GM23338 (cell line): ENCODE results near the gene TRPM3. TPM values are rescaled to one million over a fixed set of nuclear protein-coding genes. Genes with fewer than 3 reads are reported as not detected.
"Not testable (repeated sequence)": the region's sequence is repeated elsewhere in the genome, so short reads cannot be mapped to it uniquely, and the experiment has no call there.

Source experiments
- ATAC-seq: fragments of 200-7000 bp; cut with Tn5 transposase; 3 replicates; pipeline ENCODE4 v1.9.1; 2020
- DNase-seq: peaks from one replicate; pipeline ENCODE4 v3.0.0-alpha.2; 2015; ENCODE audit warnings: low spot score
- H2AFZ ChIP-seq: fragments of 200-600 bp; sonication (generic); 2 replicates; pipeline ENCODE4 v1.8.0; 2016; ENCODE audit warnings: antibody characterized with exemption, mild to moderate bottlenecking, moderate library complexity
- H3F3A ChIP-seq: fragments of 200-600 bp; sonication (generic); replicated peaks from 2 replicates; pipeline ENCODE4 v1.8.0; 2017; ENCODE audit warnings: antibody characterized with exemption, mixed run types, low read depth
- H3K27ac ChIP-seq: fragments of 200-600 bp; sonication (generic); 2 replicates; pipeline ENCODE4 v1.6.1; 2016; ENCODE audit warnings: low read depth
- H3K27me3 ChIP-seq: fragments of 200-600 bp; sonication (generic); 2 replicates; pipeline ENCODE4 v1.8.0; 2016; ENCODE audit warnings: mild to moderate bottlenecking, mixed run types, moderate library complexity; ENCODE audit not compliant: insufficient read depth
- H3K36me3 ChIP-seq: fragments of 200-600 bp; sonication (generic); 2 replicates; pipeline ENCODE4 v1.8.0; 2016; ENCODE audit warnings: mild to moderate bottlenecking; ENCODE audit not compliant: insufficient read depth
- H3K4me1 ChIP-seq: fragments of 200-600 bp; sonication (generic); 2 replicates; pipeline ENCODE4 v1.8.0; 2016; ENCODE audit warnings: mild to moderate bottlenecking, moderate library complexity; ENCODE audit not compliant: insufficient read depth
- H3K4me2 ChIP-seq: fragments of 200-600 bp; sonication (generic); 2 replicates; pipeline ENCODE4 v1.7.1; 2017; ENCODE audit warnings: mixed run types
- H3K4me3 ChIP-seq: fragments of 200-600 bp; sonication (generic); 2 replicates; pipeline ENCODE4 v1.6.1; 2016; ENCODE audit warnings: mixed run types
- H3K79me2 ChIP-seq: fragments of 200-600 bp; sonication (generic); replicated peaks from 2 replicates; pipeline ENCODE4 v1.8.0; 2017; ENCODE audit warnings: mild to moderate bottlenecking; ENCODE audit not compliant: insufficient read depth
- H3K9me2 ChIP-seq: fragments of 200-600 bp; sonication (generic); 2 replicates; pipeline ENCODE4 v1.8.0; 2017; ENCODE audit not compliant: insufficient read depth
- H4K20me1 ChIP-seq: fragments of 200-600 bp; sonication (generic); replicated peaks from 2 replicates; pipeline ENCODE4 v1.8.0; 2017; ENCODE audit warnings: mild to moderate bottlenecking; ENCODE audit not compliant: insufficient read depth
- H3K27ac Mint-ChIP-seq: 2 replicates; pipeline ENCODE4 v1.8.0; 2020; ENCODE audit warnings: inconsistent platforms, mild to moderate bottlenecking, moderate library complexity, mixed read lengths
- H3K27me3 Mint-ChIP-seq: 3 replicates; pipeline ENCODE4 v1.8.0; 2022; ENCODE audit warnings: low read depth, mild to moderate bottlenecking, moderate library complexity, mixed read lengths, inconsistent platforms; ENCODE audit not compliant: insufficient read depth, poor library complexity
- H3K36me3 Mint-ChIP-seq: 3 replicates; pipeline ENCODE4 v1.8.0; 2021; ENCODE audit warnings: low read depth, mild to moderate bottlenecking, inconsistent platforms, moderate library complexity, mixed read lengths
- H3K4me1 Mint-ChIP-seq: 3 replicates; pipeline ENCODE4 v1.8.0; 2020; ENCODE audit warnings: mild to moderate bottlenecking, inconsistent platforms, mixed read lengths
- H3K4me3 Mint-ChIP-seq: 3 replicates; pipeline ENCODE4 v1.8.0; 2021; ENCODE audit warnings: moderate library complexity, mild to moderate bottlenecking, inconsistent platforms, mixed read lengths
- H3K9me3 Mint-ChIP-seq: 3 replicates; pipeline ENCODE4 v1.8.0; 2020; ENCODE audit warnings: moderate library complexity, mild to moderate bottlenecking, inconsistent platforms, mixed read lengths
- CREB1 ChIP-seq: fragments of 250-450 bp; sonication (Bioruptor Pico); IDR thresholded peaks from 2 replicates; pipeline ENCODE4 v1.5.0; 2020; ENCODE audit warnings: low read depth, mild to moderate bottlenecking, moderate library complexity
- EZH2phosphoT487 ChIP-seq: fragments of 200-600 bp; sonication (generic); IDR thresholded peaks from one replicate; pipeline ENCODE4 v1.8.1; 2018; ENCODE audit warnings: antibody characterized with exemption; ENCODE audit not compliant: unreplicated experiment
- JUNB ChIP-seq: IDR thresholded peaks from one replicate; pipeline ENCODE4 v1.6.1; 2016; ENCODE audit warnings: antibody characterized with exemption; ENCODE audit not compliant: unreplicated experiment
- NANOG ChIP-seq: IDR thresholded peaks from 2 replicates; pipeline ENCODE4 v1.6.1; 2016; ENCODE audit warnings: antibody characterized with exemption, borderline replicate concordance
- POLR2AphosphoS5 ChIP-seq: IDR thresholded peaks from 2 replicates; pipeline ENCODE4 v1.6.1; 2016; ENCODE audit warnings: antibody characterized with exemption, low read depth
- STAT1 ChIP-seq: IDR thresholded peaks from one replicate; pipeline ENCODE4 v1.6.1; 2016; ENCODE audit warnings: antibody characterized with exemption; ENCODE audit not compliant: unreplicated experiment
- polyA plus RNA-seq: library from polyadenylated mRNA; unstranded; fragments of >200 nt; fragmentation: Nextera tagmentation; extraction: Ambion mirVana; gene quantifications from 2 replicates; pipeline ENCODE4 v1.2.1, GENCODE V29; 2016
- total RNA-seq: library from RNA; depleted of rRNA; stranded (reverse); fragments of >200 nt; shearing (Covaris generic); gene quantifications from 2 replicates; pipeline ENCODE4 v1.2.3, GENCODE V29; 2014
- TF ChIP-seq, protein P1 (sequence below): IDR thresholded peaks from one replicate; pipeline ENCODE4 v1.6.1; 2018; ENCODE audit warnings: antibody characterized with exemption; ENCODE audit not compliant: unreplicated experiment
- TF ChIP-seq, protein P2 (sequence below): fragments of 250-450 bp; sonication (Bioruptor Pico); IDR thresholded peaks from 2 replicates; pipeline ENCODE4 v1.5.0; 2020; ENCODE audit warnings: mild to moderate bottlenecking, moderate library complexity
- TF ChIP-seq, protein P3 (sequence below): IDR thresholded peaks from 2 replicates; pipeline ENCODE4 v1.6.1; 2016; ENCODE audit warnings: antibody characterized with exemption
- TF ChIP-seq, protein P4 (sequence below), 2 experiments: fragments of 200-600 bp in 1 of 2; sonication (generic) in 1 of 2; conservative IDR thresholded peaks; 2 replicates each; pipeline versions ENCODE4 v1.5.1 to v1.6.1; 2016 to 2017; ENCODE audit warnings: antibody characterized with exemption in 2 of 2, low read depth in 2 of 2, mild to moderate bottlenecking in 2 of 2, moderate library complexity in 1 of 2

TRPM3 gene
- total and polyA plus RNA-seq, 2 experiments from 2014 or later, result 2.8 to 8.2 TPM

DNA sequence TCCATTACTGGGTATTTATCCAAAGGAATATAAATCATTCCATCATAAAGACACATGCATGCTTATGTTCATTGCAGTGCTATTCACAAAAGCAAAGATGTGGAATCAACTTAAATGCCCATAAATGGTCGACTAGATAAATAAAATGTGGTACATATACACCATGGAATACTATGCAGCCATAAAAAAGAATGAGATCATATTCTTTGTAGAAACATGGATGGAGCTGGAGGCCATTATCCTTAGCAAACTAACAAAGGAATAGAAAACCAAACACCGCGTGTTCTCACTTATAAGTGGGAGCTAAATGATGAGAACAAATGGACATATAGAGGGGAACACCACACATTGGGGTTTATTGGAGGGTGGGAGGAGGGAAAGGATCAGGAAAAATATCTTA is 155.0 kb downstream of the TRPM3 start:
- not testable (repeated sequence) for H3K79me2 ChIP-seq, ATAC-seq, H3K9me2 ChIP-seq, H3K4me3 ChIP-seq, H3K36me3 ChIP-seq, H2AFZ ChIP-seq, H3K36me3 Mint-ChIP-seq, H3K4me1 Mint-ChIP-seq, DNase-seq, H3K4me3 Mint-ChIP-seq, H3K27me3 ChIP-seq, H3K4me1 ChIP-seq, H3K9me3 Mint-ChIP-seq, H3K27me3 Mint-ChIP-seq, H3K27ac ChIP-seq, H3K27ac Mint-ChIP-seq, H3K4me2 ChIP-seq, H3F3A ChIP-seq, H4K20me1 ChIP-seq

DNA sequence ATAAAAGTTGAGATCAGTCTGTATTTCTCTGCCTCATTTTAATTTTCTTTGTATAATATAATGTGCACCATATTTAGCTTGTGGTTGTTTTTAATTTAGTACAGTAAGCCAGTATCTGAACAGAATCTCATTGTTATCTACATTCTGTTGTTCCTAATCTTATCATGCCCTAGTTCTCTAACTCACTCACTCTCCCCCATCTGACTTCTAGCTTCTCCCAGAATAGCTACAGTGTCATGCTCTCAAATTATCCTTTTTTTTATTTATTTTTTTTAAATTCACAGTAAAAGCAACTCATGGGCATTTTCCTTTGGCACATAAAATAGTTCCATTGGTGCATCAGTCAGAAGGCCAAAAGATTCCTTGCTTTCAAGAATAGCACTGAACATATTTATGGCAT is 156.6 kb downstream of the TRPM3 start:
- no peak for DNase-seq
- no peak overlapping the region for H3K4me3 ChIP-seq
- H3K4me2 ChIP-seq, result no peak overlapping the region
- H3K4me1 ChIP-seq, result peaks cover 8% of the 10 kb centered on the region; the same call in 1 of the 2 replicates
- Mint-ChIP-seq H3K27ac (no peak overlapping the region), H3K4me3 (no peak overlapping the region), H3K27me3 (no peaks in the 10 kb centered on the region), H3K4me1 (peaks cover 8% of the 10 kb centered on the region; the same call in 2 of the 3 replicates), H3K9me3 (no peaks in the 10 kb centered on the region), H3K36me3 (no peaks in the 10 kb centered on the region)
- H2AFZ ChIP-seq, result no peak overlapping the region
- no peaks in the 10 kb centered on the region for H3K27me3 ChIP-seq
- ATAC-seq, result no peak
- no peak overlapping the region for H3K27ac ChIP-seq
- no peaks in the 10 kb centered on the region for H3F3A ChIP-seq
- H4K20me1 ChIP-seq, result no peaks in the 10 kb centered on the region
- H3K9me2 ChIP-seq, result no peaks in the 10 kb centered on the region
- no peaks in the 10 kb centered on the region for H3K36me3 ChIP-seq
- no peaks in the 10 kb centered on the region; the same call in 1 of the 2 replicates for H3K79me2 ChIP-seq
- TF ChIP-seq, protein P1, sequence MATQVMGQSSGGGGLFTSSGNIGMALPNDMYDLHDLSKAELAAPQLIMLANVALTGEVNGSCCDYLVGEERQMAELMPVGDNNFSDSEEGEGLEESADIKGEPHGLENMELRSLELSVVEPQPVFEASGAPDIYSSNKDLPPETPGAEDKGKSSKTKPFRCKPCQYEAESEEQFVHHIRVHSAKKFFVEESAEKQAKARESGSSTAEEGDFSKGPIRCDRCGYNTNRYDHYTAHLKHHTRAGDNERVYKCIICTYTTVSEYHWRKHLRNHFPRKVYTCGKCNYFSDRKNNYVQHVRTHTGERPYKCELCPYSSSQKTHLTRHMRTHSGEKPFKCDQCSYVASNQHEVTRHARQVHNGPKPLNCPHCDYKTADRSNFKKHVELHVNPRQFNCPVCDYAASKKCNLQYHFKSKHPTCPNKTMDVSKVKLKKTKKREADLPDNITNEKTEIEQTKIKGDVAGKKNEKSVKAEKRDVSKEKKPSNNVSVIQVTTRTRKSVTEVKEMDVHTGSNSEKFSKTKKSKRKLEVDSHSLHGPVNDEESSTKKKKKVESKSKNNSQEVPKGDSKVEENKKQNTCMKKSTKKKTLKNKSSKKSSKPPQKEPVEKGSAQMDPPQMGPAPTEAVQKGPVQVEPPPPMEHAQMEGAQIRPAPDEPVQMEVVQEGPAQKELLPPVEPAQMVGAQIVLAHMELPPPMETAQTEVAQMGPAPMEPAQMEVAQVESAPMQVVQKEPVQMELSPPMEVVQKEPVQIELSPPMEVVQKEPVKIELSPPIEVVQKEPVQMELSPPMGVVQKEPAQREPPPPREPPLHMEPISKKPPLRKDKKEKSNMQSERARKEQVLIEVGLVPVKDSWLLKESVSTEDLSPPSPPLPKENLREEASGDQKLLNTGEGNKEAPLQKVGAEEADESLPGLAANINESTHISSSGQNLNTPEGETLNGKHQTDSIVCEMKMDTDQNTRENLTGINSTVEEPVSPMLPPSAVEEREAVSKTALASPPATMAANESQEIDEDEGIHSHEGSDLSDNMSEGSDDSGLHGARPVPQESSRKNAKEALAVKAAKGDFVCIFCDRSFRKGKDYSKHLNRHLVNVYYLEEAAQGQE, result no peak
- no peak for TF ChIP-seq JUNB
- TF ChIP-seq, protein P2, sequence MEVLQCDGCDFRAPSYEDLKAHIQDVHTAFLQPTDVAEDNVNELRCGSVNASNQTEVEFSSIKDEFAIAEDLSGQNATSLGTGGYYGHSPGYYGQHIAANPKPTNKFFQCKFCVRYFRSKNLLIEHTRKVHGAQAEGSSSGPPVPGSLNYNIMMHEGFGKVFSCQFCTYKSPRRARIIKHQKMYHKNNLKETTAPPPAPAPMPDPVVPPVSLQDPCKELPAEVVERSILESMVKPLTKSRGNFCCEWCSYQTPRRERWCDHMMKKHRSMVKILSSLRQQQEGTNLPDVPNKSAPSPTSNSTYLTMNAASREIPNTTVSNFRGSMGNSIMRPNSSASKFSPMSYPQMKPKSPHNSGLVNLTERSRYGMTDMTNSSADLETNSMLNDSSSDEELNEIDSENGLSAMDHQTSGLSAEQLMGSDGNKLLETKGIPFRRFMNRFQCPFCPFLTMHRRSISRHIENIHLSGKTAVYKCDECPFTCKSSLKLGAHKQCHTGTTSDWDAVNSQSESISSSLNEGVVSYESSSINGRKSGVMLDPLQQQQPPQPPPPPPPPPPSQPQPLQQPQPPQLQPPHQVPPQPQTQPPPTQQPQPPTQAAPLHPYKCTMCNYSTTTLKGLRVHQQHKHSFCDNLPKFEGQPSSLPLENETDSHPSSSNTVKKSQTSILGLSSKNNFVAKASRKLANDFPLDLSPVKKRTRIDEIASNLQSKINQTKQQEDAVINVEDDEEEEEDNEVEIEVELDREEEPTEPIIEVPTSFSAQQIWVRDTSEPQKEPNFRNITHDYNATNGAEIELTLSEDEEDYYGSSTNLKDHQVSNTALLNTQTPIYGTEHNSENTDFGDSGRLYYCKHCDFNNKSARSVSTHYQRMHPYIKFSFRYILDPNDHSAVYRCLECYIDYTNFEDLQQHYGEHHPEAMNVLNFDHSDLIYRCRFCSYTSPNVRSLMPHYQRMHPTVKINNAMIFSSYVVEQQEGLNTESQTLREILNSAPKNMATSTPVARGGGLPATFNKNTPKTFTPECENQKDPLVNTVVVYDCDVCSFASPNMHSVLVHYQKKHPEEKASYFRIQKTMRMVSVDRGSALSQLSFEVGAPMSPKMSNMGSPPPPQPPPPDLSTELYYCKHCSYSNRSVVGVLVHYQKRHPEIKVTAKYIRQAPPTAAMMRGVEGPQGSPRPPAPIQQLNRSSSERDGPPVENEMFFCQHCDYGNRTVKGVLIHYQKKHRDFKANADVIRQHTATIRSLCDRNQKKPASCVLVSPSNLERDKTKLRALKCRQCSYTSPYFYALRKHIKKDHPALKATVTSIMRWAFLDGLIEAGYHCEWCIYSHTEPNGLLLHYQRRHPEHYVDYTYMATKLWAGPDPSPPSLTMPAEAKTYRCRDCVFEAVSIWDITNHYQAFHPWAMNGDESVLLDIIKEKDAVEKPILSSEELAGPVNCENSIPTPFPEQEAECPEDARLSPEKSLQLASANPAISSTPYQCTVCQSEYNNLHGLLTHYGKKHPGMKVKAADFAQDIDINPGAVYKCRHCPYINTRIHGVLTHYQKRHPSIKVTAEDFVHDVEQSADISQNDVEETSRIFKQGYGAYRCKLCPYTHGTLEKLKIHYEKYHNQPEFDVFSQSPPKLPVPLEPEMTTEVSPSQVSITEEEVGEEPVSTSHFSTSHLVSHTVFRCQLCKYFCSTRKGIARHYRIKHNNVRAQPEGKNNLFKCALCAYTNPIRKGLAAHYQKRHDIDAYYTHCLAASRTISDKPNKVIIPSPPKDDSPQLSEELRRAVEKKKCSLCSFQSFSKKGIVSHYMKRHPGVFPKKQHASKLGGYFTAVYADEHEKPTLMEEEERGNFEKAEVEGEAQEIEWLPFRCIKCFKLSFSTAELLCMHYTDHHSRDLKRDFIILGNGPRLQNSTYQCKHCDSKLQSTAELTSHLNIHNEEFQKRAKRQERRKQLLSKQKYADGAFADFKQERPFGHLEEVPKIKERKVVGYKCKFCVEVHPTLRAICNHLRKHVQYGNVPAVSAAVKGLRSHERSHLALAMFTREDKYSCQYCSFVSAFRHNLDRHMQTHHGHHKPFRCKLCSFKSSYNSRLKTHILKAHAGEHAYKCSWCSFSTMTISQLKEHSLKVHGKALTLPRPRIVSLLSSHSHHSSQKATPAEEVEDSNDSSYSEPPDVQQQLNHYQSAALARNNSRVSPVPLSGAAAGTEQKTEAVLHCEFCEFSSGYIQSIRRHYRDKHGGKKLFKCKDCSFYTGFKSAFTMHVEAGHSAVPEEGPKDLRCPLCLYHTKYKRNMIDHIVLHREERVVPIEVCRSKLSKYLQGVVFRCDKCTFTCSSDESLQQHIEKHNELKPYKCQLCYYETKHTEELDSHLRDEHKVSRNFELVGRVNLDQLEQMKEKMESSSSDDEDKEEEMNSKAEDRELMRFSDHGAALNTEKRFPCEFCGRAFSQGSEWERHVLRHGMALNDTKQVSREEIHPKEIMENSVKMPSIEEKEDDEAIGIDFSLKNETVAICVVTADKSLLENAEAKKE (CRISPR knock-in tag), result no peak
- no peak for TF ChIP-seq POLR2AphosphoS5
- TF ChIP-seq STAT1, result no peak
- TF ChIP-seq CREB1 (CRISPR knock-in tag), result no peak
- TF ChIP-seq, protein P3, sequence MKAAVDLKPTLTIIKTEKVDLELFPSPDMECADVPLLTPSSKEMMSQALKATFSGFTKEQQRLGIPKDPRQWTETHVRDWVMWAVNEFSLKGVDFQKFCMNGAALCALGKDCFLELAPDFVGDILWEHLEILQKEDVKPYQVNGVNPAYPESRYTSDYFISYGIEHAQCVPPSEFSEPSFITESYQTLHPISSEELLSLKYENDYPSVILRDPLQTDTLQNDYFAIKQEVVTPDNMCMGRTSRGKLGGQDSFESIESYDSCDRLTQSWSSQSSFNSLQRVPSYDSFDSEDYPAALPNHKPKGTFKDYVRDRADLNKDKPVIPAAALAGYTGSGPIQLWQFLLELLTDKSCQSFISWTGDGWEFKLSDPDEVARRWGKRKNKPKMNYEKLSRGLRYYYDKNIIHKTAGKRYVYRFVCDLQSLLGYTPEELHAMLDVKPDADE, result no peak
- TF ChIP-seq EZH2phosphoT487, result no peak
- TF ChIP-seq NANOG, result no peak
- TF ChIP-seq, protein P4, sequence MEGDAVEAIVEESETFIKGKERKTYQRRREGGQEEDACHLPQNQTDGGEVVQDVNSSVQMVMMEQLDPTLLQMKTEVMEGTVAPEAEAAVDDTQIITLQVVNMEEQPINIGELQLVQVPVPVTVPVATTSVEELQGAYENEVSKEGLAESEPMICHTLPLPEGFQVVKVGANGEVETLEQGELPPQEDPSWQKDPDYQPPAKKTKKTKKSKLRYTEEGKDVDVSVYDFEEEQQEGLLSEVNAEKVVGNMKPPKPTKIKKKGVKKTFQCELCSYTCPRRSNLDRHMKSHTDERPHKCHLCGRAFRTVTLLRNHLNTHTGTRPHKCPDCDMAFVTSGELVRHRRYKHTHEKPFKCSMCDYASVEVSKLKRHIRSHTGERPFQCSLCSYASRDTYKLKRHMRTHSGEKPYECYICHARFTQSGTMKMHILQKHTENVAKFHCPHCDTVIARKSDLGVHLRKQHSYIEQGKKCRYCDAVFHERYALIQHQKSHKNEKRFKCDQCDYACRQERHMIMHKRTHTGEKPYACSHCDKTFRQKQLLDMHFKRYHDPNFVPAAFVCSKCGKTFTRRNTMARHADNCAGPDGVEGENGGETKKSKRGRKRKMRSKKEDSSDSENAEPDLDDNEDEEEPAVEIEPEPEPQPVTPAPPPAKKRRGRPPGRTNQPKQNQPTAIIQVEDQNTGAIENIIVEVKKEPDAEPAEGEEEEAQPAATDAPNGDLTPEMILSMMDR (conservative IDR thresholded peaks at IDR 0.05; ENCODE audit: low read depth in 2 of 2), result no peak
